ENCODE data around the gene HFE.

Gene HFE

GRCh38 chr6:26126394-26127235 lies 39.4 kb downstream of the HFE start:
- peak overlapping the region; percentile 90 for H3K4me3 ChIP-seq (ENCODE audit: low read depth, low read length)

GRCh38 chr6:26128013-26128771 lies 41.0 kb downstream of the HFE start:
- Histone ChIP-seq H3K9me3 (ENCODE audit: control insufficient read depth, insufficient read depth, low read depth, low read length) (no peaks in the 10 kb centered on the region), H3K4me3 (ENCODE audit: low read depth, low read length) (no peak overlapping the region), H3K36me3 (ENCODE audit: control insufficient read depth in 2 of 2, insufficient read depth in 1 of 2, low read length in 2 of 2) (no peaks in the 10 kb centered on the region), H3K27ac (ENCODE audit: extremely low read depth, low read depth, low read length) (no peak overlapping the region), H3K4me1 (ENCODE audit: control insufficient read depth, insufficient read depth, low read length) (no peaks in the 10 kb centered on the region)
- no peak for TF ChIP-seq ZIC2 (tag by site-specific recombination; IDR thresholded peaks at IDR 0.05)
- TF ChIP-seq PRDM1 (tag by site-specific recombination; IDR thresholded peaks at IDR 0.05): peak; percentile 76
- no peak for TF ChIP-seq ZNF514 (tag by site-specific recombination; IDR thresholded peaks at IDR 0.05)
- CTCF ChIA-PET: no interaction called here
- POLR2A ChIA-PET: interaction anchor here (6.2 kb wide), 1 partner anchor 29 kb away, joined by 439 read pairs; a partner anchor contains a TSS

More at GRCh38 chr6:26126394-26127235, 39.4 kb downstream of the HFE start:
- Histone ChIP-seq H3K4me1 (ENCODE audit: control insufficient read depth, insufficient read depth, low read length) (no peaks in the 10 kb centered on the region), H3K9me3 (ENCODE audit: control insufficient read depth, insufficient read depth, low read depth, low read length) (no peaks in the 10 kb centered on the region), H3K36me3 (ENCODE audit: control insufficient read depth in 2 of 2, insufficient read depth in 1 of 2, low read length in 2 of 2) (no peaks in the 10 kb centered on the region), H3K27ac (ENCODE audit: extremely low read depth, low read depth, low read length) (no peak overlapping the region)
- POLR2A ChIA-PET: interaction anchor here (0.6 to 6.2 kb wide), 11 partner anchors 23 to 1020 kb away, joined by 3 to 439 read pairs (median 53); a partner anchor contains a TSS
- TF ChIP-seq ZNF561 (tag by site-specific recombination; IDR thresholded peaks at IDR 0.05; ENCODE audit: borderline replicate concordance) (0 out of 2 replicates have a peak, but pooled peaks have one; percentile 14), PRDM10 (tag by site-specific recombination; IDR thresholded peaks at IDR 0.05) (no peak; the same call in 1 of the 2 replicates), ZBTB17 (tag by site-specific recombination; IDR thresholded peaks at IDR 0.05) (peak; percentile 9; the same call in 1 of the 2 replicates), KLF1 (tag by site-specific recombination; IDR thresholded peaks at IDR 0.05) (no peak), REPIN1 (tag by site-specific recombination; IDR thresholded peaks at IDR 0.05; ENCODE audit: low read depth) (no peak), ZNF214 (tag by site-specific recombination; IDR thresholded peaks at IDR 0.05; ENCODE audit: borderline replicate concordance) (no peak), ZNF132 (tag by site-specific recombination; IDR thresholded peaks at IDR 0.05; ENCODE audit: borderline replicate concordance) (no peak), SCRT1 (tag by site-specific recombination; IDR thresholded peaks at IDR 0.05; ENCODE audit: borderline replicate concordance) (no peak)
- CTCF ChIA-PET: interaction anchor here (0.6 to 1.2 kb wide), 7 partner anchors 16 to 407 kb away, joined by 3 to 6 read pairs (median 4); a partner anchor contains a TSS

GRCh38 chr6:26129656-26130055 lies 42.4 kb downstream of the HFE start:
- H3K4me3 ChIP-seq (ENCODE audit: low read depth, low read length): no peak overlapping the region

More at GRCh38 chr6:26129656-26130055, 42.4 kb downstream of the HFE start:
- Histone ChIP-seq H3K9me3 (ENCODE audit: control insufficient read depth, insufficient read depth, low read depth, low read length) (no peaks in the 10 kb centered on the region), H3K36me3 (ENCODE audit: control insufficient read depth in 2 of 2, insufficient read depth in 1 of 2, low read length in 2 of 2) (no peaks in the 10 kb centered on the region), H3K4me1 (ENCODE audit: control insufficient read depth, insufficient read depth, low read length) (no peaks in the 10 kb centered on the region), H3K27ac (ENCODE audit: extremely low read depth, low read depth, low read length) (no peak overlapping the region)
- CTCF ChIA-PET: no interaction called here
- POLR2A ChIA-PET: no interaction called here
- no peak for TF ChIP-seq ZBTB48 (tag by site-specific recombination; IDR thresholded peaks at IDR 0.05)
- no peak for TF ChIP-seq ZXDB (tag by site-specific recombination; IDR thresholded peaks at IDR 0.05)
- TF ChIP-seq ZNF548 (tag by site-specific recombination; IDR thresholded peaks at IDR 0.05): no peak
- TF ChIP-seq ZNF791 (tag by site-specific recombination; IDR thresholded peaks at IDR 0.05): no peak
- no peak for TF ChIP-seq ZNF26 (tag by site-specific recombination; IDR thresholded peaks at IDR 0.05)
- TF ChIP-seq ZBTB20 (tag by site-specific recombination; IDR thresholded peaks at IDR 0.05): no peak
- no peak for TF ChIP-seq ZNF580 (tag by site-specific recombination; IDR thresholded peaks at IDR 0.05)
- no peak for TF ChIP-seq ZNF677 (tag by site-specific recombination; IDR thresholded peaks at IDR 0.05)
- TF ChIP-seq ZSCAN30 (tag by site-specific recombination; IDR thresholded peaks at IDR 0.05): no peak
- no peak for TF ChIP-seq OVOL3 (tag by site-specific recombination; IDR thresholded peaks at IDR 0.05)
- no peak for TF ChIP-seq ZNF843 (tag by site-specific recombination; IDR thresholded peaks at IDR 0.05)
- no peak for TF ChIP-seq FEZF1 (tag by site-specific recombination; IDR thresholded peaks at IDR 0.05)
- TF ChIP-seq ZNF561 (tag by site-specific recombination; IDR thresholded peaks at IDR 0.05; ENCODE audit: borderline replicate concordance): no peak
- no peak for TF ChIP-seq KLF9 (tag by site-specific recombination; IDR thresholded peaks at IDR 0.05; ENCODE audit: low read depth)
- no peak for TF ChIP-seq ZNF354C (tag by site-specific recombination; IDR thresholded peaks at IDR 0.05; ENCODE audit: borderline replicate concordance, low read depth)
